Mucosa of descending colon (tissue), 3 donors: ENCODE data around the gene SOCS1. TPM values are rescaled to one million over a fixed set of nuclear protein-coding genes. Genes with fewer than 3 reads are reported as not detected.
"Not testable (repeated sequence)": the region's sequence is repeated elsewhere in the genome, so short reads cannot be mapped to it uniquely, and the experiment has no call there.

Experiments
- ATAC-seq: fragments of 200-7000 bp; cut with Tn5 transposase; one replicate; pipeline ENCODE4 v1.9.1; 2020; ENCODE audit warnings: mild to moderate bottlenecking, moderate library complexity
- DNase-seq, 3 donors: peaks; one replicate each; pipeline ENCODE4 v3.0.0-alpha.2; 2020
- H3K36me3 ChIP-seq: fragments of 200-600 bp; one replicate; pipeline ENCODE4 v1.8.0; 2021; ENCODE audit warnings: low read depth, mild to moderate bottlenecking
- H3K4me1 ChIP-seq: fragments of 200-600 bp; one replicate; pipeline ENCODE4 v1.8.0; 2021; ENCODE audit warnings: low read depth, mild to moderate bottlenecking
- H3K4me3 ChIP-seq: fragments of 200-600 bp; one replicate; pipeline ENCODE4 v1.8.0; 2021; ENCODE audit warnings: mild to moderate bottlenecking
- H3K9me3 ChIP-seq: fragments of 200-600 bp; one replicate; pipeline ENCODE4 v1.8.0; 2021; ENCODE audit warnings: mild to moderate bottlenecking
- intact Hi-C, 2 donors: fragments of 100-400 bp; cut with DNase I in 1 of 2; cut with micrococcal nuclease in 1 of 2; formaldehyde crosslinking; loops; one replicate each; pipeline versions ENCODE4 v1.11.0 to v1.11.1; 2022; cut with DNase I, micrococcal nuclease
- total RNA-seq, 3 donors: library from RNA; stranded (reverse); fragmentation: NEBNext Ultra II Directional in 2 of 3; extraction: Animal tissue kit (Norgen Biotek cat#: 25700) in 2 of 3; gene quantifications; one replicate each; pipeline versions ENCODE4 v1.2.1 to v1.2.4, GENCODE V29; 2021 to 2023
- TF ChIP-seq, protein P1 (sequence below): fragments of 200-600 bp; IDR thresholded peaks from one replicate; pipeline ENCODE4 v1.8.0; 2022; ENCODE audit warnings: antibody characterized with exemption, mild to moderate bottlenecking
- donor health status: DM: no; HTN: no; CAD: no; lungs with moderate emphysema.
- donor health status: DM: no; HTN: no; CAD: no.
- donor health status: DM: no; HTN: yes; CAD: no.

Gene SOCS1
- total RNA-seq, 3 donors from 2014 or later = 4.0 to 6.5 (median 4.1) TPM

GRCh38 chr16:11224894-11225676, 30.9 kb downstream of the SOCS1 start:
- peak; percentile 64 for ATAC-seq
- peak; percentile 64 to 85 (median 65) for DNase-seq
- no peak overlapping the region for H3K4me3 ChIP-seq

DNA sequence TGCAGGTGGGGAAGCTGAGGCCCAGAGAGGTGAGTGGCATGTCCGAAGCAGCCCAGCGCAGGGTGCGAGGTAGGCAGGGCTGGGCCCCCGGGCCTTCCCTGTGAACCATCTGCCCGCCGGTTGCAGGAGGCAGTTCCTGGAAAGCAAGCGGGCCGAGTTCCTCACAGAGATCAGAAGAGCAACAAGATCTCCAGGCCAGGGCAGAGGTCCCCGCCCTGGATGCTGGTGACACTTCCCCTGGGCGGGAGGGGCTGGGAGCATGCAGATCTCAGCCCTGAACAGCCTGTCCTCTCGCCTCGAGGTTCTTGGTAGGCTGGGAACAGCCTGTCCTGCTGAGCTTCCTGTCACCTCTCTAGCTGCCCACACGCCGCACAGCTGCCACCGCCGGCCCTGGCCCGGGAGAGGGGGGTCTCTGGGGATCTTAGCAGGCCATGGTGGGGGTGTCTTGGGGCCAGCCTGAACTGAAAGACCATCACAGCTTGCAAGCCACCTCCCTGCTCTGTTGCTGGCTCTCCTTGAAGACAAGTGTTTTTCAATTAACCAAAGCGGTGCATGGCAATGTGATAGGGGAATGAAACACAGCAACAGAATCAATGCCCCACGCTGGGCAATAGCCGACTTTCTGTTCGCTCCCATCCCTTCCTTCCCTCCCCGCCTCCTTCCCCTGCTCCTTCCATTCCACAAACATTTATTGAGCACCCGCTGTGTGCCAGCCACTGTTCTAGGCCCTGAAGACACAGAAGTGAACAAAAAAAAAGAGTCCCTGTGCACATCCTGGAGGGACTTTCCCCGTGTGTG, 31.7 kb downstream of the SOCS1 start:
- no peak overlapping the region for H3K4me3 ChIP-seq
- no peaks in the 10 kb centered on the region for H3K9me3 ChIP-seq
- DNase-seq (peak; percentile 49 to 91 (median 62)), ATAC-seq (peak; percentile 88)
- intact Hi-C loops = no loop called here
- TF ChIP-seq, protein P1, sequence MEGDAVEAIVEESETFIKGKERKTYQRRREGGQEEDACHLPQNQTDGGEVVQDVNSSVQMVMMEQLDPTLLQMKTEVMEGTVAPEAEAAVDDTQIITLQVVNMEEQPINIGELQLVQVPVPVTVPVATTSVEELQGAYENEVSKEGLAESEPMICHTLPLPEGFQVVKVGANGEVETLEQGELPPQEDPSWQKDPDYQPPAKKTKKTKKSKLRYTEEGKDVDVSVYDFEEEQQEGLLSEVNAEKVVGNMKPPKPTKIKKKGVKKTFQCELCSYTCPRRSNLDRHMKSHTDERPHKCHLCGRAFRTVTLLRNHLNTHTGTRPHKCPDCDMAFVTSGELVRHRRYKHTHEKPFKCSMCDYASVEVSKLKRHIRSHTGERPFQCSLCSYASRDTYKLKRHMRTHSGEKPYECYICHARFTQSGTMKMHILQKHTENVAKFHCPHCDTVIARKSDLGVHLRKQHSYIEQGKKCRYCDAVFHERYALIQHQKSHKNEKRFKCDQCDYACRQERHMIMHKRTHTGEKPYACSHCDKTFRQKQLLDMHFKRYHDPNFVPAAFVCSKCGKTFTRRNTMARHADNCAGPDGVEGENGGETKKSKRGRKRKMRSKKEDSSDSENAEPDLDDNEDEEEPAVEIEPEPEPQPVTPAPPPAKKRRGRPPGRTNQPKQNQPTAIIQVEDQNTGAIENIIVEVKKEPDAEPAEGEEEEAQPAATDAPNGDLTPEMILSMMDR = no peak
- peaks cover under 1% of the 10 kb centered on the region for H3K4me1 ChIP-seq
- H3K36me3 ChIP-seq = no peaks in the 10 kb centered on the region

More at GRCh38 chr16:11224894-11225676, 30.9 kb downstream of the SOCS1 start:
- TF ChIP-seq, protein P1 = no peak
- no peaks in the 10 kb centered on the region for H3K36me3 ChIP-seq
- H3K4me1 ChIP-seq = peaks cover 4% of the 10 kb centered on the region
- intact Hi-C loops = no loop called here
- no peaks in the 10 kb centered on the region for H3K9me3 ChIP-seq

- H3K9me3 ChIP-seq = peaks cover 18% of the 10 kb centered on the region
- H3K36me3 ChIP-seq, intact Hi-C loops, DNase-seq, ATAC-seq, H3K4me1 ChIP-seq, H3K4me3 ChIP-seq: not testable (repeated sequence)
These were observed 35.5 kb downstream of the SOCS1 start for GRCh38 chr16:11220507-11220906.

DNA sequence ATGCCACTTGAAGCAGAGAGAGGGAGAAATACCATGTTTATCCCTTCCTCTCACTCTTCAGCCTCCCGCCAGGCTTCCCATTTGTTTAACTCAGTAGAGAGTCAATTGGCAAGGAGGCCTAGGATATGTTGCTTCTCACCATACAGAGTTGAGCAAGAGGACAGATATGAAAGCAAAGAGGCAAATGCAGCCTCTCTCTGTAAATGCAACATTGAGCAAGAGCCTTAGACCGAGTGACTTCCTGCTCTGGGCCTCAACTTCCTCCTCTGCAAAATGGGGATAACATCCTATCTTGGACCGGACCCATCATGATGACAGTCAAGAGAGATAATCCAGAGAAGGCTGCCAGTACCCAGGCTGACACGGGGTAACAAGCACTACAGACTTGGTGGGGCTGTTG, 36.8 kb downstream of the SOCS1 start:
- TF ChIP-seq, protein P1 = no peak
- ATAC-seq (no peak), DNase-seq (no peak)
- no peak overlapping the region for H3K4me3 ChIP-seq
- no peaks in the 10 kb centered on the region for H3K36me3 ChIP-seq
- intact Hi-C loops = no loop called here
- no peaks in the 10 kb centered on the region for H3K4me1 ChIP-seq
- H3K9me3 ChIP-seq = peaks cover 18% of the 10 kb centered on the region

DNA sequence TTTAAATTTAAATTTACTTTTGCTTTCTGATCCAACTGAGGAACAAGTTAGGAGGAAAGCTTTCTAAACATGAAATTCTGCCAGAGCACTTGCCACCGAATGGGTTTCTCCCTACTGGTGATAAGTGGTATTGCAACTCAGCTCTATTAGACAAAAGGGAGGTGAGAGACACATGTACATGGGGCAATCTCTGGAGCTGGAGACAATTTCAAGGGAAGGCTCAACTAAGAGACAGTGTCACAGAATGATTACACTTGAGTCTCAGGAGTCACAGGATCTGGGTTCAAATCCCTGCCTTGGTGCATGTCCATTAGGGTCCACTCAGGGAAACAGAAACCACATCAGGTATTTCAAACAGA, 37.4 kb downstream of the SOCS1 start:
- no peak for DNase-seq
- intact Hi-C loops = no loop called here
- H3K4me1 ChIP-seq = no peaks in the 10 kb centered on the region
- no peaks in the 10 kb centered on the region for H3K36me3 ChIP-seq
- TF ChIP-seq, protein P1 = no peak
- H3K4me3 ChIP-seq = no peak overlapping the region
- no peak for ATAC-seq
- peaks cover 18% of the 10 kb centered on the region for H3K9me3 ChIP-seq
